Gastrocnemius medialis (tissue), 4 donors: ENCODE data around the gene AGL. TPM values are rescaled to one million over a fixed set of nuclear protein-coding genes. Genes with fewer than 3 reads are reported as not detected.

Experiments used
- ATAC-seq, 2 donors: fragments of 150-250 bp; one replicate each; pipeline ENCODE4 v1.9.1; 2016
- DNase-seq, 2 donors: peaks; one replicate each; pipeline ENCODE4 v3.0.0-alpha.2; 2019
- H3K27ac ChIP-seq, 4 donors: fragments of 200-600 bp; sonication (generic); 1 replicate in 1 of 4; 2 replicates in 3 of 4; pipeline ENCODE4 v1.5.1; 2016 to 2018; ENCODE audit warnings: mild to moderate bottlenecking in 2 of 4, moderate library complexity in 1 of 4
- H3K27me3 ChIP-seq, 3 donors: fragments of 200-600 bp; sonication (generic) in 2 of 3; 1 replicate in 1 of 3; 2 replicates in 2 of 3; pipeline versions ENCODE4 v1.5.1 to v1.6.0; 2016 to 2019; ENCODE audit warnings: mild to moderate bottlenecking in 1 of 3, moderate library complexity in 1 of 3
- H3K36me3 ChIP-seq, 2 donors: fragments of 200-600 bp; sonication (generic) in 1 of 2; one replicate each; pipeline ENCODE4 v1.5.1; 2017 to 2018
- H3K4me1 ChIP-seq, 2 donors: fragments of 200-600 bp; sonication (generic) in 1 of 2; one replicate each; pipeline ENCODE4 v1.5.1; 2016 to 2017; ENCODE audit warnings: mild to moderate bottlenecking in 2 of 2
- H3K4me3 ChIP-seq, 4 donors: fragments of 200-600 bp; sonication (generic) in 3 of 4; 1 replicate in 1 of 4; 2 replicates in 3 of 4; pipeline ENCODE4 v1.5.1; 2016 to 2019; ENCODE audit warnings: mild to moderate bottlenecking in 2 of 4
- H3K9me3 ChIP-seq, 3 donors: fragments of 200-600 bp; sonication (generic) in 2 of 3; 1 replicate in 1 of 3; 2 replicates in 2 of 3; pipeline ENCODE4 v1.5.1; 2016 to 2019
- CTCF ChIP-seq, 5 experiments: fragments of 450-650 bp in 3 of 5; fragments of 200-600 bp in 2 of 5; sonication (generic) in 2 of 5; IDR thresholded peaks in 4 of 5; conservative IDR thresholded peaks in 1 of 5; 1 replicate in 4 of 5; 2 replicates in 1 of 5; pipeline ENCODE4 v1.5.1; 2016 to 2019; ENCODE audit warnings: antibody characterized with exemption in 5 of 5, mild to moderate bottlenecking in 3 of 5, moderate library complexity in 3 of 5
- POLR2A ChIP-seq, 2 donors: fragments of 450-650 bp; IDR thresholded peaks; one replicate each; pipeline ENCODE4 v1.6.1; 2017; ENCODE audit warnings: antibody characterized with exemption in 2 of 2, mild to moderate bottlenecking in 2 of 2, moderate library complexity in 2 of 2
- in situ Hi-C, 4 donors: fragments of 200-750 bp; cut with MboI; loops; one replicate each; pipeline versions ENCODE4 v1.15.0 to v1.8.0; 2017; ENCODE audit warnings: low sequenced_read_pairs in 4 of 4
- intact Hi-C: fragments of 100-400 bp; cut with DNase I; formaldehyde crosslinking; loops from one replicate; pipeline ENCODE4 v1.15.1; 2023; ENCODE audit warnings: low total_unique reads
- total RNA-seq, 4 donors: library from RNA; depleted of rRNA; stranded (reverse); fragments of >200 nt; gene quantifications; one replicate each; pipeline versions ENCODE4 v1.1.0 to v1.2.3, GENCODE V29; 2016

The AGL gene
- total RNA-seq = 100 to 1,000 TPM in 2 of 4 donors, 10 to 100 TPM in 2; 49.3 to 143 (median 103) TPM

- Histone ChIP-seq H3K4me1 (peaks cover 51 to 55% of the 10 kb centered on the region in 2 donors), H3K27me3 (no peaks in the 10 kb centered on the region), H3K9me3 (no peaks in the 10 kb centered on the region), H3K27ac (peak within 1 kb of the TSS; percentile 94 to 95 (median 94)), H3K36me3 (peaks cover 0 to 19% of the 10 kb centered on the region in 2 donors), H3K4me3 (peak within 1 kb of the TSS; percentile 79 to 89 (median 86))
- intact Hi-C loops = loop anchor here (1.0 to 10.0 kb wide), 3 partner anchors 34 to 185 kb away; no protein-coding TSS in a partner anchor
- peak; percentile 81 to 85 for ATAC-seq
- in situ Hi-C loops = no loop called here
- TF ChIP-seq POLR2A (IDR thresholded peaks at IDR 0.05) (peak; percentile 87 to 89), CTCF (IDR thresholded peaks at IDR 0.05 in 4 of 5, conservative IDR thresholded peaks at IDR 0.05 in 1 of 5) (no peak)
- peak; percentile 82 to 91 for DNase-seq
Measured at GRCh38 chr1:99849744-99850458, at the start of gene AGL. TSS of gene AGL (plus strand) at chr1:99850361. CDS start at chr1:99851043, 682 bp downstream.

GRCh38 chr1:99801584-99801983 is 48.6 kb upstream of the AGL start:
- ATAC-seq = no peak
- intact Hi-C loops (loop anchor here (10.0 kb wide), 1 partner anchor 163 kb away; the partner anchor contains the start of gene SLC35A3), in situ Hi-C loops (loop anchor here (10.0 to 25.0 kb wide), 5 partner anchors 236 to 1063 kb away; a partner anchor contains a TSS)
- H3K9me3 ChIP-seq = no peaks in the 10 kb centered on the region
- H3K4me3 ChIP-seq = no peak overlapping the region
- TF ChIP-seq CTCF (IDR thresholded peaks at IDR 0.05 in 4 of 5, conservative IDR thresholded peaks at IDR 0.05 in 1 of 5) (no peak), POLR2A (IDR thresholded peaks at IDR 0.05) (no peak)
- H3K27me3 ChIP-seq = no peaks in the 10 kb centered on the region
- no peak overlapping the region for H3K27ac ChIP-seq
- H3K4me1 ChIP-seq = no peaks in the 10 kb centered on the region
- no peaks in the 10 kb centered on the region for H3K36me3 ChIP-seq
- DNase-seq = no peak

- Histone ChIP-seq H3K4me3 (no peak overlapping the region), H3K9me3 (no peaks in the 10 kb centered on the region), H3K27me3 (no peaks in the 10 kb centered on the region), H3K36me3 (no peaks in the 10 kb centered on the region), H3K4me1 (peaks cover 9 to 10% of the 10 kb centered on the region in 2 donors), H3K27ac (no peak overlapping the region)
- intact Hi-C loops = loop anchor here (5.0 to 10.0 kb wide), 3 partner anchors 158 to 1055 kb away; partner anchors contain the start of gene SLC35A3
- in situ Hi-C loops = loop anchor here (10.0 to 25.0 kb wide), 5 partner anchors 230 to 1058 kb away; a partner anchor contains a TSS
- TF ChIP-seq POLR2A (IDR thresholded peaks at IDR 0.05) (no peak), CTCF (IDR thresholded peaks at IDR 0.05 in 4 of 5, conservative IDR thresholded peaks at IDR 0.05 in 1 of 5) (no peak)
- DNase-seq = no peak
- no peak for ATAC-seq
Measured at GRCh38 chr1:99806882-99807281, 43.3 kb upstream of the AGL start.

- no peaks in the 10 kb centered on the region for H3K36me3 ChIP-seq
- no peaks in the 10 kb centered on the region for H3K9me3 ChIP-seq
- H3K27ac ChIP-seq = peak overlapping the region; percentile 10 to 77 (median 68)
- TF ChIP-seq CTCF (IDR thresholded peaks at IDR 0.05 in 4 of 5, conservative IDR thresholded peaks at IDR 0.05 in 1 of 5) (peak; percentile 55 to 71 (median 66)), POLR2A (IDR thresholded peaks at IDR 0.05) (no peak)
- intact Hi-C loops (loop anchor here (2.0 to 10.0 kb wide), 6 partner anchors 42 to 1054 kb away; partner anchors contain the start of genes AGL and SLC35A3), in situ Hi-C loops (loop anchor here (10.0 to 25.0 kb wide), 5 partner anchors 229 to 1056 kb away; a partner anchor contains a TSS)
- peak; percentile 97 to 99 for ATAC-seq
- DNase-seq = peak; percentile 38 to 40
- H3K27me3 ChIP-seq = no peaks in the 10 kb centered on the region
- H3K4me3 ChIP-seq = peak overlapping the region; percentile 19 to 47 (median 25)
- peaks cover 9 to 10% of the 10 kb centered on the region in 2 donors for H3K4me1 ChIP-seq
Measured at GRCh38 chr1:99808391-99809115, 41.6 kb upstream of the AGL start.
